ENCODE results near the gene PSME3IP1. TPM values are rescaled to one million over a fixed set of nuclear protein-coding genes. Genes with fewer than 3 reads are reported as not detected.

The PSME3IP1 gene
- total and polyA plus RNA-seq, 2 of the 4 experiments (the other 2 are of a cell fraction): 50.2 to 75.2 TPM

- Histone ChIP-seq H3K4ac (ENCODE audit: low read depth, low read length) (no peak overlapping the region), H2BK20ac (ENCODE audit: low read depth, low read length) (no peak overlapping the region), H2AK9ac (replicated peaks; ENCODE audit: low read depth, low read length, poor library complexity) (no peak overlapping the region), H2BK5ac (ENCODE audit: low read depth, low read length, poor library complexity, severe bottlenecking) (no peak overlapping the region), H3K27me3 (ENCODE audit: control insufficient read depth, insufficient read depth, low read length) (no peaks in the 10 kb centered on the region), H3K56ac (ENCODE audit: extremely low read depth, insufficient read depth, low read length) (no peak overlapping the region), H3K14ac (replicated peaks; ENCODE audit: low read depth, low read length) (no peak overlapping the region), H4K20me1 (ENCODE audit: insufficient read depth, low read length) (no peaks in the 10 kb centered on the region), H2BK120ac (ENCODE audit: low read depth, low read length) (no peak overlapping the region), H3K79me1 (ENCODE audit: low read depth in 1 of 2, low read length in 2 of 2) (no peaks in the 10 kb centered on the region), H4K5ac (ENCODE audit: low read depth, low read length) (no peak overlapping the region), H3K9me1 (ENCODE audit: insufficient read depth, low read length) (peaks cover 6% of the 10 kb centered on the region; the same call in 1 of the 2 replicates), H4K8ac (ENCODE audit: low read depth in 2 of 2, low read length in 2 of 2) (no peak overlapping the region), H3K4me2 (ENCODE audit: low read depth, low read length) (no peak overlapping the region), H3K23ac (ENCODE audit: low read depth, low read length) (no peak overlapping the region), H2AK5ac (ENCODE audit: low read depth, low read length) (no peak overlapping the region), H3K36me3 (ENCODE audit: control insufficient read depth, insufficient read depth, low read length) (no peaks in the 10 kb centered on the region), H2BK15ac (ENCODE audit: low read depth, low read length) (no peak overlapping the region), H3K4me1 (ENCODE audit: control insufficient read depth, insufficient read depth, low read length) (no peaks in the 10 kb centered on the region), H2AFZ (replicated peaks; ENCODE audit: low read length, poor library complexity) (no peak overlapping the region), H4K91ac (ENCODE audit: insufficient read depth, low read depth, low read length) (no peak overlapping the region), H3K4me3 (ENCODE audit: insufficient read depth, low read depth, low read length) (no peak overlapping the region), H3K27ac (ENCODE audit: insufficient read depth, low read length) (no peak overlapping the region), H3K9ac (ENCODE audit: low read depth, low read length) (no peak overlapping the region), H3K18ac (ENCODE audit: low read depth, low read length) (no peak overlapping the region), H3K9me3 (ENCODE audit: control insufficient read depth, insufficient read depth, low read length) (no peaks in the 10 kb centered on the region)
- CTCF ChIA-PET: no interaction called here
- POLR2A ChIA-PET (ENCODE audit: unreplicated experiment): no interaction called here
- in situ Hi-C loops (cut with MboI; ENCODE audit: low sequenced_read_pairs) (no loop called here), dilution Hi-C loops (cut with HindIII; ENCODE audit: low sequenced_read_pairs, unreplicated experiment) (no loop called here), intact Hi-C loops (cut with micrococcal nuclease) (no loop called here)
- DNase-seq (no peak), ATAC-seq (ENCODE audit: low read depth) (no peak)
- 80% methylated on average over 7 of the region's 11 CpGs; no CpG with 5 or more reads in 1 of the 2 experiments for WGBS, 2 experiments (ENCODE audit: extremely low coverage in 2 of 2, insufficient read length in 1 of 2)
- BruUV-seq (replicated peaks): no TSS peak
- no peak for TF ChIP-seq ELK1 (IDR thresholded peaks at IDR 0.05; ENCODE audit: borderline replicate concordance, low read depth, low read length)
These were observed 57.0 kb downstream of the PSME3IP1 start for GRCh38 chr16:57128771-57129389.
